Right atrium auricular region (tissue), 2 donors: ENCODE measurements around the gene IYD. TPM values are rescaled to one million over a fixed set of nuclear protein-coding genes. Genes with fewer than 3 reads are reported as not detected.

Experiments
- DNase-seq: peaks from one replicate; pipeline ENCODE4 v3.0.0-alpha.2; 2019; ENCODE audit warnings: low spot score
- H3K27ac ChIP-seq, 2 donors: fragments of 200-600 bp; sonication (generic); 1 replicate in 1 of 2; 2 replicates in 1 of 2; pipeline ENCODE4 v1.5.1; 2016 to 2019
- H3K27me3 ChIP-seq, 2 donors: fragments of 200-600 bp; sonication (generic); one replicate each; pipeline versions ENCODE4 v1.5.1 to v1.6.0; 2017 to 2019
- H3K36me3 ChIP-seq: fragments of 200-600 bp; sonication (generic); one replicate; pipeline ENCODE4 v1.5.1; 2016
- H3K4me1 ChIP-seq, 2 donors: fragments of 200-600 bp; sonication (generic); one replicate each; pipeline versions ENCODE4 v1.5.1 to v1.6.0; 2017 to 2019
- H3K4me3 ChIP-seq, 2 donors: fragments of 200-600 bp; sonication (generic); 1 replicate in 1 of 2; 2 replicates in 1 of 2; pipeline ENCODE4 v1.5.1; 2017 to 2019; ENCODE audit warnings: mild to moderate bottlenecking in 1 of 2, moderate library complexity in 1 of 2
- H3K9me3 ChIP-seq, 2 donors: fragments of 200-600 bp; sonication (generic); one replicate each; pipeline ENCODE4 v1.5.1; 2019
- total RNA-seq, 2 donors: library from RNA; depleted of rRNA; stranded (reverse); fragments of >200 nt; gene quantifications; one replicate each; pipeline ENCODE4 v1.1.0, GENCODE V29; 2016
- TF ChIP-seq, protein P1 (sequence below), 2 donors: fragments of 200-600 bp; sonication (generic); IDR thresholded peaks; one replicate each; pipeline ENCODE4 v1.5.1; 2019; ENCODE audit warnings: antibody characterized with exemption in 2 of 2

IYD gene
- total RNA-seq, 2 donors from 2014 or later, result not detected

GRCh38 chr6:150391890-150392289 lies 23.1 kb downstream of the IYD start:
- no peaks in the 10 kb centered on the region for H3K4me1 ChIP-seq
- H3K36me3 ChIP-seq, result no peaks in the 10 kb centered on the region
- H3K4me3 ChIP-seq, result no peak overlapping the region
- DNase-seq, result no peak
- no peak overlapping the region for H3K27ac ChIP-seq
- TF ChIP-seq, protein P1, sequence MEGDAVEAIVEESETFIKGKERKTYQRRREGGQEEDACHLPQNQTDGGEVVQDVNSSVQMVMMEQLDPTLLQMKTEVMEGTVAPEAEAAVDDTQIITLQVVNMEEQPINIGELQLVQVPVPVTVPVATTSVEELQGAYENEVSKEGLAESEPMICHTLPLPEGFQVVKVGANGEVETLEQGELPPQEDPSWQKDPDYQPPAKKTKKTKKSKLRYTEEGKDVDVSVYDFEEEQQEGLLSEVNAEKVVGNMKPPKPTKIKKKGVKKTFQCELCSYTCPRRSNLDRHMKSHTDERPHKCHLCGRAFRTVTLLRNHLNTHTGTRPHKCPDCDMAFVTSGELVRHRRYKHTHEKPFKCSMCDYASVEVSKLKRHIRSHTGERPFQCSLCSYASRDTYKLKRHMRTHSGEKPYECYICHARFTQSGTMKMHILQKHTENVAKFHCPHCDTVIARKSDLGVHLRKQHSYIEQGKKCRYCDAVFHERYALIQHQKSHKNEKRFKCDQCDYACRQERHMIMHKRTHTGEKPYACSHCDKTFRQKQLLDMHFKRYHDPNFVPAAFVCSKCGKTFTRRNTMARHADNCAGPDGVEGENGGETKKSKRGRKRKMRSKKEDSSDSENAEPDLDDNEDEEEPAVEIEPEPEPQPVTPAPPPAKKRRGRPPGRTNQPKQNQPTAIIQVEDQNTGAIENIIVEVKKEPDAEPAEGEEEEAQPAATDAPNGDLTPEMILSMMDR (IDR thresholded peaks at IDR 0.05), result no peak
- no peaks in the 10 kb centered on the region for H3K9me3 ChIP-seq
- H3K27me3 ChIP-seq, result no peaks in the 10 kb centered on the region

DNA sequence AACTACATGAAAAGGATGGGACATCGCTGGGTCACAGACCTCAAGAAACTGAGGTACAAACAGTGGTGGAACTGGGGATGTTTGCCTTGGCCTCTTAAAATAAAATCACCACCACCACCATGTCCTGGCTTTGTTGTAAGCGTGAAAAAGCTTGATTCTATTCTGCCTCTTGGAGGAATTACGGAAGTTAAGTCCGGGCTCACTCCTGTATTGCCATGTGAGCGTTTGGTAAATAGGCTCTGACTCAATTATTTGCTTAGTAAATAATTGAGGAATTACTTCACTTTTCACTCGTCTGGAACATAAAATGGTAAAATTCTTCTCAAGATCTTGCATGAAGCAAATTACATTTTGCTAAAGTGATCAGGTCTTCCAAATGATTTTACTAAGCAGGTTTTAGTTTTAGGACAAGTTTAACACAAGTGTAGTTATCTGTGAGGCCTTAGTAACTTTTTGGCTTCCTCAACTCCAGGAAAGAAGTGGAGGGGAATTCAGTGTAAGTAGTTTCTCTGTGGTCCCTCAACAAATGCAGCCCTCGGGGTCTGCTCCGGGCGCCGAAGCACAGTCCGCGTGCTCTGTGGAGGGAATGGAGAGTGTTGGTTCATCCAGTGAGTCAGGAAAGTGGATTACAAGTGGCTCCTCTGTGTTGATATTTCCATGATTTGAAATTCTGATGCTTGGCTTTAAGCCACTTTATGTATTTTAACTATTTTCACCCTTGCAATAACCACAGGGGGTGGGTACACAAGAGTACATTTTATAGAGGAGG lies 23.8 kb downstream of the IYD start:
- Histone ChIP-seq H3K9me3 (no peaks in the 10 kb centered on the region), H3K4me1 (no peaks in the 10 kb centered on the region), H3K4me3 (no peak overlapping the region), H3K27ac (no peak overlapping the region), H3K27me3 (no peaks in the 10 kb centered on the region), H3K36me3 (no peaks in the 10 kb centered on the region)
- TF ChIP-seq, protein P1 (IDR thresholded peaks at IDR 0.05), result no peak
- DNase-seq, result no peak

- H3K4me3 ChIP-seq, result no peak overlapping the region
- no peak overlapping the region for H3K27ac ChIP-seq
- no peaks in the 10 kb centered on the region for H3K4me1 ChIP-seq
- TF ChIP-seq, protein P1 (IDR thresholded peaks at IDR 0.05), result no peak
- no peaks in the 10 kb centered on the region for H3K27me3 ChIP-seq
- DNase-seq, result no peak
- no peaks in the 10 kb centered on the region for H3K36me3 ChIP-seq
- H3K9me3 ChIP-seq, result no peaks in the 10 kb centered on the region
Observed at GRCh38 chr6:150394053-150394898, 25.5 kb downstream of the IYD start.

- no peak overlapping the region for H3K27ac ChIP-seq
- TF ChIP-seq, protein P1 (IDR thresholded peaks at IDR 0.05), result no peak
- no peaks in the 10 kb centered on the region for H3K27me3 ChIP-seq
- H3K9me3 ChIP-seq, result no peaks in the 10 kb centered on the region
- DNase-seq, result no peak
- no peaks in the 10 kb centered on the region for H3K36me3 ChIP-seq
- no peaks in the 10 kb centered on the region for H3K4me1 ChIP-seq
- no peak overlapping the region for H3K4me3 ChIP-seq
Observed at GRCh38 chr6:150394899-150395295, 26.1 kb downstream of the IYD start.

GRCh38 chr6:150395388-150396009 lies 26.7 kb downstream of the IYD start:
- Histone ChIP-seq H3K9me3 (no peaks in the 10 kb centered on the region), H3K4me1 (no peaks in the 10 kb centered on the region), H3K4me3 (no peak overlapping the region), H3K27ac (no peak overlapping the region), H3K36me3 (no peaks in the 10 kb centered on the region), H3K27me3 (no peaks in the 10 kb centered on the region)
- no peak for DNase-seq
- TF ChIP-seq, protein P1 (IDR thresholded peaks at IDR 0.05), result peak; percentile 62 to 82
